OCI-LY7 (cell line): Measurements from ENCODE around the gene TGM2. TPM values are rescaled to one million over a fixed set of nuclear protein-coding genes. Genes with fewer than 3 reads are reported as not detected.
A peak's percentile ranks its signal among the peaks of the same experiment; 100 is the strongest.

Experiments
- BruUV-seq: library from RNA; stranded (reverse); fragments of 400-500 nt; replicated peaks from 2 replicates; lab custom pipeline; 2021; lab: Mats Ljungman, UMichigan
- CTCF ChIA-PET: fragments of 300-600 bp; sonication (Branson Sonifier 250); formaldehyde crosslinking; loops from one replicate; lab custom pipeline; 2022; ENCODE audit warnings: antibody characterized with exemption; ENCODE audit not compliant: unreplicated experiment; lab: Charles Lee
- POLR2A ChIA-PET: fragments of 300-600 bp; sonication (Branson Sonifier 250); formaldehyde crosslinking; loops from one replicate; lab custom pipeline; 2022; ENCODE audit warnings: antibody characterized with exemption; lab: Charles Lee
- DNase-seq: peaks from one replicate; pipeline ENCODE4 v3.0.0-alpha.2; 2015; ENCODE audit warnings: low spot score
- H2AFZ ChIP-seq: fragments of 200-600 bp; sonication (generic), shearing (Covaris generic); 2 replicates; pipeline ENCODE4 v1.6.1; 2014; ENCODE audit warnings: mild to moderate bottlenecking, antibody characterized with exemption, low read length, moderate library complexity
- H3K27ac ChIP-seq: fragments of 200-600 bp; sonication (generic); 2 replicates; pipeline ENCODE4 v1.5.1; 2014; ENCODE audit warnings: mixed run types, low read depth, mild to moderate bottlenecking, moderate library complexity, low read length, inconsistent platforms; ENCODE audit not compliant: poor library complexity, severe bottlenecking
- H3K36me3 ChIP-seq: fragments of 200-600 bp; sonication (generic); 2 replicates; pipeline ENCODE4 v1.6.1; 2014; ENCODE audit warnings: mild to moderate bottlenecking, antibody characterized with exemption, low read length, moderate library complexity, mixed read lengths; ENCODE audit not compliant: insufficient read depth
- H3K4me1 ChIP-seq: fragments of 200-600 bp; sonication (generic); 2 replicates; pipeline ENCODE4 v1.5.1; 2014; ENCODE audit warnings: mild to moderate bottlenecking, low read length; ENCODE audit not compliant: insufficient read depth, poor library complexity, severe bottlenecking
- H3K4me2 ChIP-seq: fragments of 200-600 bp; sonication (generic); 2 replicates; pipeline ENCODE4 v1.6.1; 2014; ENCODE audit warnings: mild to moderate bottlenecking, low read length
- H3K4me3 ChIP-seq: fragments of 200-600 bp; sonication (generic); 2 replicates; pipeline ENCODE4 v1.5.1; 2014; ENCODE audit warnings: mild to moderate bottlenecking, low read depth, low read length; ENCODE audit not compliant: poor library complexity, severe bottlenecking
- H3K79me2 ChIP-seq: fragments of 200-600 bp; sonication (generic); 2 replicates; pipeline ENCODE4 v1.6.1; 2016; ENCODE audit warnings: low read depth, mild to moderate bottlenecking, low read length, moderate library complexity, mixed read lengths; ENCODE audit not compliant: insufficient read depth
- H3K9me2 ChIP-seq: fragments of 200-600 bp; sonication (generic); 2 replicates; pipeline ENCODE4 v1.6.1; 2016; ENCODE audit warnings: mild to moderate bottlenecking, low read length, mixed read lengths; ENCODE audit not compliant: insufficient read depth
- H3K9me3 ChIP-seq: fragments of 200-600 bp; sonication (generic); 2 replicates; pipeline ENCODE4 v1.6.1; 2014; ENCODE audit warnings: mild to moderate bottlenecking, mixed run types, low read length, mixed read lengths
- H4K20me1 ChIP-seq: fragments of 200-600 bp; sonication (generic); 2 replicates; pipeline ENCODE4 v1.6.1; 2014; ENCODE audit warnings: mild to moderate bottlenecking, antibody characterized with exemption, low read length, moderate library complexity, mixed read lengths; ENCODE audit not compliant: insufficient read depth
- EZH2phosphoT487 ChIP-seq: fragments of 200-600 bp; sonication (generic); IDR thresholded peaks from 2 replicates; pipeline ENCODE4 v1.6.1; 2018; ENCODE audit warnings: low read depth, borderline replicate concordance, mild to moderate bottlenecking, mixed run types, antibody characterized with exemption, low read length, moderate library complexity, mixed read lengths
- intact Hi-C: fragments of 100-400 bp; cut with micrococcal nuclease; formaldehyde crosslinking; loops from one replicate; pipeline ENCODE4 v1.10.0; 2022; ENCODE audit not compliant: unreplicated experiment
- total RNA-seq, 2 experiments: library from RNA; depleted of rRNA in 1 of 2; stranded (reverse); fragments of >200 nt in 1 of 2; shearing (Covaris generic) in 1 of 2; gene quantifications; 2 replicates each; pipeline ENCODE4 v1.2.3, GENCODE V29; 2014 to 2022
- TF ChIP-seq, protein P1 (sequence below): fragments of 200-600 bp; sonication (generic); conservative IDR thresholded peaks from 2 replicates; pipeline ENCODE4 v1.5.1; 2014; ENCODE audit warnings: mild to moderate bottlenecking, antibody characterized with exemption, low read length, moderate library complexity, mixed read lengths

Gene TGM2
- total RNA-seq, 2 experiments from 2014 or later = not detected

DNA sequence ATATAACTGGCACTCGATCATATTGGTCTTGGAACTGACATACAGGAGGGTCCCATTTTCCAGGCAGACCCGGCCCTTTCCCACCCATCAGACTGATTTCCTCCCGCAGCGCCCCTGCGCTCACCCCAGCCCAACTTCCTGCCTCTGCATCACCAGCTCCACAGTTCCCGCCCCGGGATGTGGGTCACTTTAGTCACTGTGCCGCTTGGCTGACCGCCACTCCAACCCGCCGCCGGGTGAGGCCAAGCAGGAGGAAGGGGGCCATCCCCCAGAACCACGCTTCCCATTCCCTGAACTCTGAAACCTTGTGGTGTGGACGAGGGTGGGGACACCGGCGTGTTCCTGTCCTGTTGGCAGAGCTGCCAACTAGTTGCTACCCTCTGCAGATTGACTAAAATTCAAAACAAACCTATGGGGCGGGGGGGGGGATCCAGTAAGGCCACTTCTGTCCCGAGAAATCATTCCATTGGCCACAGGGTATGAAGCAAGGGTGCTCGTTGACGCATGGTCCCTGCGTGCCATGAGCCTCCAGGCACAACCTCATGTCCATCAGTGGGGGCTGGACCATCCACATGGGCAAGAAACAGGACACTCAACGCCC is 12.3 kb downstream of the TGM2 start:
- CTCF ChIA-PET = interaction anchor here (0.8 kb wide), 1 partner anchor 95 kb away, joined by 3 read pairs; no protein-coding TSS in a partner anchor
- Histone ChIP-seq H2AFZ (no peak overlapping the region), H3K36me3 (no peaks in the 10 kb centered on the region), H3K79me2 (no peaks in the 10 kb centered on the region), H3K4me2 (no peak overlapping the region; the same call in 1 of the 2 replicates), H3K27ac (no peak overlapping the region), H4K20me1 (no peaks in the 10 kb centered on the region), H3K9me3 (no peaks in the 10 kb centered on the region), H3K4me1 (no peaks in the 10 kb centered on the region), H3K9me2 (no peaks in the 10 kb centered on the region), H3K4me3 (no peak overlapping the region)
- BruUV-seq = no TSS peak
- DNase-seq = peak; percentile 14
- TF ChIP-seq EZH2phosphoT487 = no peak
- TF ChIP-seq, protein P1, sequence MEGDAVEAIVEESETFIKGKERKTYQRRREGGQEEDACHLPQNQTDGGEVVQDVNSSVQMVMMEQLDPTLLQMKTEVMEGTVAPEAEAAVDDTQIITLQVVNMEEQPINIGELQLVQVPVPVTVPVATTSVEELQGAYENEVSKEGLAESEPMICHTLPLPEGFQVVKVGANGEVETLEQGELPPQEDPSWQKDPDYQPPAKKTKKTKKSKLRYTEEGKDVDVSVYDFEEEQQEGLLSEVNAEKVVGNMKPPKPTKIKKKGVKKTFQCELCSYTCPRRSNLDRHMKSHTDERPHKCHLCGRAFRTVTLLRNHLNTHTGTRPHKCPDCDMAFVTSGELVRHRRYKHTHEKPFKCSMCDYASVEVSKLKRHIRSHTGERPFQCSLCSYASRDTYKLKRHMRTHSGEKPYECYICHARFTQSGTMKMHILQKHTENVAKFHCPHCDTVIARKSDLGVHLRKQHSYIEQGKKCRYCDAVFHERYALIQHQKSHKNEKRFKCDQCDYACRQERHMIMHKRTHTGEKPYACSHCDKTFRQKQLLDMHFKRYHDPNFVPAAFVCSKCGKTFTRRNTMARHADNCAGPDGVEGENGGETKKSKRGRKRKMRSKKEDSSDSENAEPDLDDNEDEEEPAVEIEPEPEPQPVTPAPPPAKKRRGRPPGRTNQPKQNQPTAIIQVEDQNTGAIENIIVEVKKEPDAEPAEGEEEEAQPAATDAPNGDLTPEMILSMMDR = no peak
- intact Hi-C loops = no loop called here
- POLR2A ChIA-PET = no interaction called here

DNA sequence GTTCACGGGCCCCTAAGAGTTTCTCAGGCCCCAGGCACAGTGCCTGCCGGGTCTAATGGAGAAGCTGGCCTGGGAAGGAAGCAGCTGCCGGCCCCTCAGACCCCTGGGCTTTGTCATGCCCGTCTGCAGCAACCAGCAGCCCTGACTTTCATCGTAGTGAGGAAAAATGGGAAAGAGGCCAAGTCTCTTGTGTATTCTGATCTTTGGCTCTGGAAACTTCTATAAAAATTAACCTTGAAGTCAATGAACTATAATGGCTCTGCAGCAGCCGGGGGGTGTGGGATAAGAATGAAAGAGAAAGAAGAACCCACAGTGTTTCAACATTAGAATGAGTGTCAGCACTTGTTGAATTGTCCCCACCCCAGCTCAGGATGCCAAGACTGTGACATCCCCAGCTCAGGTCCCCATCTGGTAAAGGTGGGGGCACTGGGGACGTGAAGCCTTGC is 12.9 kb downstream of the TGM2 start:
- H3K4me2 ChIP-seq = no peak overlapping the region; the same call in 1 of the 2 replicates

More for the DNA sequence above, 12.9 kb downstream of the TGM2 start:
- no peaks in the 10 kb centered on the region for H3K9me2 ChIP-seq
- H4K20me1 ChIP-seq = no peaks in the 10 kb centered on the region
- ChIA-PET CTCF (interaction anchor here (0.8 kb wide), 1 partner anchor 94 kb away, joined by 3 read pairs; no protein-coding TSS in a partner anchor), POLR2A (interaction anchor here (0.6 kb wide), 1 partner anchor 602 kb away, joined by 3 read pairs; no protein-coding TSS in a partner anchor)
- BruUV-seq = no TSS peak
- H3K36me3 ChIP-seq = no peaks in the 10 kb centered on the region
- intact Hi-C loops = no loop called here
- DNase-seq = no peak
- no peak overlapping the region for H3K27ac ChIP-seq
- H3K4me1 ChIP-seq = no peaks in the 10 kb centered on the region
- H3K4me3 ChIP-seq = no peak overlapping the region
- no peaks in the 10 kb centered on the region for H3K9me3 ChIP-seq
- no peak for TF ChIP-seq EZH2phosphoT487
- TF ChIP-seq, protein P1 = no peak
- no peak overlapping the region for H2AFZ ChIP-seq
- H3K79me2 ChIP-seq = no peaks in the 10 kb centered on the region
